HG02943 (cell line): Measurements from ENCODE around the gene RNASE4.
A peak's percentile ranks its signal among the peaks of the same experiment; 100 is the strongest.

ENCODE experiments used
- ATAC-seq: cut with Tn5 transposase; IDR thresholded peaks from one replicate; pipeline ENCODE4 v1.9.1; 2021; ENCODE audit warnings: mild to moderate bottlenecking, low read depth, moderate library complexity; ENCODE audit not compliant: unreplicated experiment

Gene RNASE4

DNA sequence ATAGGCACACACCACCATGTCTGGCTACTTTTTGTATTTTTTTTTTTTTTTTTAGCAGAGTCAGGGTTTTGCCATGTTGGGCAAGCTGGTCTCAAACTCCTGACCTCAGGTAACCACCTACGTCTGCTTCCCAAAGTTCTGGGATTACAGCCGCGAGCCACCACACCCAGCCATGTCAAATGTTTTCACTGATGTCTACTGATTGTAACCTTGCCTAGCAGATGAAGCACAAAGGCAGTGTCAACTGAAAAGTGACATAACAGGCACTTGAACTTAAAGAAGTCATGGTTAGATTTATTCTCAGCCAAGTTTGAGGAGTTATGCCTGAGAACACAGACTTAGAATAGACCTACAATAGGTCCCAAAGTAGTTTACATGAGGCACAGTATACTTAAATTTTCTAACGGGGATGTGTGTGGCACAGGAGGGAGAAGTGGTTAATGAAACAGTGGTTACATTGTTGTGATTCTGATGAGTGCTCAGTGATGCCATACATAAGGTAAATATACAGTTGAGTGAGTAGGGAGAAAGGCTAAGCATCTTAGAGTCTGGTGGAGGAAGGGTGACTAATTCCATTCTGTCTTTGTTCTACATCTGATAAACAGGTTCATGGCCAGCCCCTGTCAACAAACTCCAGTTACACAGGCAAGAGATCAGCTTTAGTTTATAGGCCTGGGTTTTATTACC, 12.6 kb upstream of the RNASE4 start:
- no peak for ATAC-seq

GRCh38 chr14:20675669-20676068, 8.7 kb upstream of the RNASE4 start:
- no peak for ATAC-seq

GRCh38 chr14:20676072-20676471, 8.3 kb upstream of the RNASE4 start:
- ATAC-seq = no peak

- no peak for ATAC-seq
Measured at GRCh38 chr14:20679907-20680306, 4.5 kb upstream of the RNASE4 start.

DNA sequence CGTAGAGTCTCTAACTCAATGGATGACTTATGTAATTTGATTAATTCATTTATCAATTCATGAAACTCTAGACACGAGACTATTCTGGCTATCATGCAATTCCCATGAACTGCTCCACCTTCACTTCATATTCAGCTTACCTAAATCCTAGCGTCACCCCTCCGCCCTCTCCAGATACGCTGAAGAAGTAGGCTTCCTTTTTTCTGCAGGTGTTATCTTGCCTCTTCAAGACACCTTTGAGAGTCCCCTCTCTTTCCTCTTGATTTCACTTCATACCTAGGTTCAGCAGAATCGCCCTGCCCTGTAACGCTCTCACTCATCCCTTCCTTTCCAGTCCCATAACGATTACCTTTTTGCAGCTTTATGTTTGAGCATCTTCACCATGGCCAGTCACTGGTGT, 4.0 kb upstream of the RNASE4 start:
- no peak for ATAC-seq

- ATAC-seq = no peak
Measured at GRCh38 chr14:20680843-20681347, 3.5 kb upstream of the RNASE4 start.

DNA sequence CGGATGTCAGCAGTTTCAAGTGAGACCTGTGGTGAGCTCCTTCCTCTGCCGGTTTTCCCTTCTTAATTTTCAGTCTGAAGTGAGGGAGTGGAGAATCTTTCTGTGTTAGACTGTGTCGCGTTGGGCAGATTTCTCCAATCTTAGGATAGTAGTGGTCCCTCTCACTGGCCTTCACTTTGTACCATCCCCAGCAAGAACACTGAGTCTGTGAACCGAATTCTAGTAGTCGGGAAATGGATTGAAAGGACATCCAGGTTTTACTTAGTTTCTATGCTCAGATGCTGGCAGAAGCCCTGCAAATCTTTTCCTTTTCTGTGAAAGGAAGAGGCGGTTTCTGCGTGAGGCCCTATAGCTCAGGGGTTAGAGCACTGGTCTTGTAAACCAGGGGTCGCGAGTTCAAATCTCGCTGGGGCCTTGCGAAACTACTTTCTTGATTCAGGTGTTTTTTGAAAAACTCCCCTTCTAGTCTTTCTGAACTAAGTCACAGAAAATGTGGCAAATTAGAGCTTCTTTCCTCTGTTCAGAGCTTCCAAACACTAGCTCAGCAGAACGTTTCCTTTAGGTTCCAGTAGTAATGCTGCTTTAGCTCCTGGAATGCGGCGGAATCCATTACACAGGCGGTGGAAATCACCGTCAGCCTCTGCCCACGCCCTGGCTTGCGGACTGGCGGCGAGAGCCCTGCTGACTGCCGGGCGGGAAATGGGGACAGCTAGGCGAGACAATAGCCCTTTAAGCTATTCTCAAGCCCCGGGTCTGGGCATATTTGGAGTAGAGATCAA, 2.8 kb upstream of the RNASE4 start:
- ATAC-seq = peak; percentile 25

DNA sequence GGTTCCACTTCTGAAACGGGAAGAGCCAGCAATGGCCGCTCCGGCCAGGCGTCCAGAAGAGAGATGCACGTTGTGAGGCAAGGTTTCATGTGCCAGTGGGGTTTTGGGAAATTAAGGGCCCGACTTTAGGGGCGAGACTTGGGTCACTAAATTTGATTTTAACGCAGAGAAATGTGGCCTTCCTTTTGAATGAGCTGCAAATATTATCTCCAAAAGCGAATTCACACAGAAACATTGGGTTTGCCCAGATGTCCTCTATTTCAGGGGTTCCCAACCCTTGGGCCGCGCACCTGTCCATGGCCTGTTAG, 2.3 kb upstream of the RNASE4 start:
- no peak for ATAC-seq

- ATAC-seq = peak; percentile 36
Measured at GRCh38 chr14:20682435-20683124, 1.8 kb upstream of the RNASE4 start.

- peak; percentile 27 for ATAC-seq
Measured at GRCh38 chr14:20683125-20683890, 1.1 kb upstream of the RNASE4 start.

DNA sequence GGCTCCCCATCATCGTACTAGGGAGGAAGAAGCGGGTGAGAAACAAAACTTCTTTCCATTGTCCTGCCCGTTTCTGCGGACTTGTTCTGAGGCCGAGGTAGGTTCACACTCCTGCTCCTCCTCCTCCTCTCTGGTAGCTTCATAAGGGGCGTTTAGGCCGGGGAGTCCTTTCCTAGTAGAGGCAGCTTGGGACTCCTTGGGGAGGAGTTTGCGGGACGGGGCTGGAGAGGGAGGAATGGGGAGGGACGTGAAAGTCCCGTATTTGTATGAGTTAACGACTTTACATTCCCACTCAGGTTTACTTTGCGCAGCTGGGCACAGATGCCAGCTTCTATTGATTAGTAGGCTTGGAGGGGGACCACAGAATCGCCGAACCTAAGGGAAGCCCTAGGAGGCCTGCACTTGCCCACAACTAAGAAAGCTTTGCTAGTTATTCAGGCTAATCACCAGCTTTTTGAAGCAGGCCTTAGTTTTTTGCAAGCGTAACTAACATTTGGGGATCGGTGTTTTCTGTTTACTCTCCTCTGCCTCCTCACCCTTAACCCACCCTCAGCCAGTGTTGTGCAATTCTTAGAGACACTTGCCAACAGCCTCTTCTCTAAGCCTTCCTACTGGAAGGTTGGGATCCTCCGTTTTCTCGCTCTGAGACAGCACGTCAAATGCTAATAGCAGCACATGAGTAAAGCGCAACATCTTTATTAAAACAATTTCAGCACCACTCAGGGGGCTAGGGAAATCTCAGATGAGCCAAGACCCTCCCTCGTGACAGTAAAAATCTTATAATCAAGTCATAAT, 499 bp downstream of the RNASE4 start:
- no peak for ATAC-seq

DNA sequence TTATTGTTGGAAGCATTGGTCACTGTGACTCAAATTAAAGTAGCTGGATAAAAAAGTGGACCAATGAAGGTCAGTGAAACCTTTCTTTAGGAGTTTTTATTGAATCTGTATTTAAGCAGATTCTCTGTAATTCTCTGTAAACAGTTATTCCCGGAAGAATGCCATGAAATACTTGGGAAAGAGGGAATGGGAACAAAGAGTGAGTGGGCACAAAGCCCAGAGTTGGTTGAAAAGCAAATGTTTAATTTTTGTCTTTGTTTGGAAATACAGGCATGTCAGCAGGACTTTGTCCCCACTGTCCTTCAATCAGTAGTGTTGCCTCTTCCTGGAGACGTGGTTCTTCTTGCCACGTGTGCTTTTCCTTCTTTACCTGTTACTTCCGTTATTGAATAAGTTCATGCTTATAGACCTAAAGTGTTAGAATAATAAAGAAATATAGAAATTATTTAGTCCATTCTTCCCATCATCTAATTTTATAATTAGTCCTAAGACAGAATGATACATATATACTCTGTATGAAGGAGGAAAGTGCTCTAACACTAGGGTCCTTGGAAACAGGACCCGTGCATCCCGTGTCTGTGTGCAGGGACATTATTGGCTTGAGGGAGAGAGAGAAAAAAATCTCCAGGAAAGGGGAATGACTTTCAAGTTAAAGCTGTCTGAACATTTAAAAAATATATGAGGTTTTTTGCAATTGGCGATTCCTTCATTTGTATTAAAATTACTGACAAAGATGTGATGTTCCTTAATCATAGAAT, 2.2 kb downstream of the RNASE4 start:
- ATAC-seq = no peak

DNA sequence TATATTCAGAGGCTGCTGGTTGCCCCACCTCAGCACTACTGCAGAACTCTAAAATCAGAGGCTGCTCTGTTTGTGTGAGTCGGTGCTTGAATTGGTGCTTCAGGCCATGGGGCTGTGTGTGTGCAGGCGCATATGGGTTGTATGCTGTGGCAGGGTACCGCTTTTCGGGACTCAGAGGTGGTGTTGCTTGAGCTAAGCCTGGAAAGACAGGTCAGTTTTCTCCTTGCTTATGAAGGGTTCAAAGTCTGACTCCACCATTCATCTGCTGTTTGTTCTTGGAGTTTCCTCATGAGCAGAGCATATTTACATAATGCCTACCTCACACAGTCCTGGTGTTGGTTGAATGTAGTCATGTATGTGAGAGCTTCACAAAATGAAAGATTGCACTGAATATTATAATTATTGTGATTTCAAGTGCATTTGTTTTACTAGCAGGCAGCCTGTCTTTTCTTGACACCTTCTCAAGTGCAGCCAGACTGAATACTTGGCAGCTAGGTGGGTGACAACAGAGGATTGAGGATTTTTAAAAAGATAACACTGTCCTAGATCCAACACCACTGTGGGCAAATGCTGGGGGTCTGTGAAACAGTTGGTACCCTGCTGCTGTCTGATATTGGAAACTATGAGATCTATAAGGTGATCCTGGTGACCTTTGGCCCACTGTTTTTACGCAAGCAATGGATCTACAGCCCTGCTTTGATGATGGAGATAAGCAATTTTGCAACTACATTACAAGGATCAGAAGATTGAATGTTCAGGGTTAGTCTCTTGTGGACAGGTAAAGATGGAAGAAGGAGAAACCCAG, 3.2 kb downstream of the RNASE4 start:
- ATAC-seq = no peak

- no peak for ATAC-seq
Measured at GRCh38 chr14:20688167-20688839, 3.9 kb downstream of the RNASE4 start, which contains the start of gene ANG. Gene ANG (plus strand): TSS chr14:20688764. CDS start chr14:20693565, 4,801 bp downstream.

DNA sequence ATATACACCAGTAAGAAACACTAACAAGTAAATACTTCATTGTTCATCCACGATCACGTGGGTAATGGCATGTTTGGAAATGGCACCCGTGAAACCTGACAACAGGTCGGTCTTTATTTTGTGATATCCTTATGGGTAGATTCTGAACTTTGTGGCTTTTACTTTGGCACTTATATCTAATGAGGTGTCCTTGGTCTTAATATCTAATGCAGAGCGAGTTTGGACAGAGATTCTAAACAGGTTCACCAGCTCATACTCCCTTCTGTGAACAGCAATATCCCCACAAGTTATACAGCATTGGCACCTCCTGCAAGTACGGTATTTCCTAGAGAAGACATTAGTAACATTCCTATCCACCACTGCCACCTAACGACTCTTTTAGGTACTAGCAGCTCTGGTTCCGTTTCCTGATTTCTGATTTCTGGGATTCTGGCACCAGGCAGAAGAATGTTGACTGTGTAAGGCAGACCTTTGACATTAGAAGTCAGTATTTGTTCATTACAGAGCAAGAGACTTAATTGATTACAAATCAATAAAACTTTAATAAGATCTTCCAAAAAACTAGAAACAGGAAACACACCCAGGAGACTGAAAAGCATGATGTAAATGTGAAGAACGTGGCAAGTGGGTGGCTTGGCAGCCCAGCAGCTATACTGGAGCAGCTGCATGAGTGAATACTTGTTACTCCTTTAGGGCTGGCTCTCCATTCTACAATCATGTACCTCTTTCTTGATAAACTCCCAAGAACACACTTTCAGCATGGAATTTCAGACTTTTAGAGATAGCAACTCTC, 6.7 kb downstream of the RNASE4 start:
- ATAC-seq = no peak

DNA sequence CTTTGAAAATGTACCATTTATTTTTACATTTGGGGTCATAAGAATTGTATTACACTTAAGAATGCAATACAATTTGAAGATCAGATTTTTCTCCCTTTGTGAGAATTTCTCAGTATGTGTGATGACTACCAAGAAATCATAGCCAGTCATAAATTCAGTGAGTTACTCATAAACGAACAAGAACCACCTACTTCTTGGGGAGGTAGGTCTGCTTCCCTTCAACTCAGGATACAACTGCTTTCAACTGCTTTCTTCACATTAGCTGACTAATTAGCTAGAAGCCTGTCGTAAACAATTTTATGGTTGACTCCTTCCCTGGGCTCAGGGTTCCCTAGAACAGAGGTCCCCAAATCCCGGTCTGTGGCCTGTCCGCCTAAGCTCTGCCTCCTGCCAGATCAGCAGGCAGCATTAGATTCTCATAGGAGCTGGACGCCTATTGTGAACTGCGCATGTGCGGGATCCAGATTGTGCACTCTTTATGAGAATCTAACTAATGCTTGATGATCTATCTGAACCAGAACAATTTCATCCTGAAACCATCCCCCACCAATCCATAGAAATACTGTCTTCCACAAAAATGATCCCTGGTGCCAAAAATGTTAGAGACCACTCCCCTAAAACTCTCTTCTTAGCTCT, 7.9 kb downstream of the RNASE4 start:
- no peak for ATAC-seq

DNA sequence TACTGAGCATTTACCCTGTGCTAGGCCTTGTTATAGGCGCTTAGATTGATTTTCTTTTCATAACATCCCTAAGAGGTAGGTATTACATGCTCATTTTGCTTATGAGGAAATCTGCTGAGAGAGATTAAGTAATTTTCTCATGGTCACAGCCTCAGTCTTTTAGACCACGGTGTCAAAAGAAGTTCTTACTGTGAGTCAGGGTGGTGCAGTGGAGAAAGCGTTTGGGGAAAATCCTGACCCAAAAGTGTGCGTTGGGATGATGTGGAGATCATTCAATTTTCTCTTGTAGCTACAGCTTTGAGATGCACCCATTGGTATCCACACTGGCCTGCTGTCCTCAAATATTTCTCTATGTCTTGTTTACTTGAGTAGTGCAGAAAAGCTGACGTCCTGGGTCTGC, 12.4 kb downstream of the RNASE4 start:
- no peak for ATAC-seq
